NT2/D1 (cell line): ENCODE results near the gene DOK6.

Experiments used
- YY1 ChIP-seq: IDR thresholded peaks from 2 replicates; pipeline ENCODE4 v1.6.1; 2011; ENCODE audit not compliant: insufficient read length, insufficient read depth
- ZNF274 ChIP-seq: IDR thresholded peaks from 2 replicates; pipeline ENCODE4 v1.6.1; 2011; ENCODE audit warnings: mild to moderate bottlenecking, low read depth, low read length

DNA sequence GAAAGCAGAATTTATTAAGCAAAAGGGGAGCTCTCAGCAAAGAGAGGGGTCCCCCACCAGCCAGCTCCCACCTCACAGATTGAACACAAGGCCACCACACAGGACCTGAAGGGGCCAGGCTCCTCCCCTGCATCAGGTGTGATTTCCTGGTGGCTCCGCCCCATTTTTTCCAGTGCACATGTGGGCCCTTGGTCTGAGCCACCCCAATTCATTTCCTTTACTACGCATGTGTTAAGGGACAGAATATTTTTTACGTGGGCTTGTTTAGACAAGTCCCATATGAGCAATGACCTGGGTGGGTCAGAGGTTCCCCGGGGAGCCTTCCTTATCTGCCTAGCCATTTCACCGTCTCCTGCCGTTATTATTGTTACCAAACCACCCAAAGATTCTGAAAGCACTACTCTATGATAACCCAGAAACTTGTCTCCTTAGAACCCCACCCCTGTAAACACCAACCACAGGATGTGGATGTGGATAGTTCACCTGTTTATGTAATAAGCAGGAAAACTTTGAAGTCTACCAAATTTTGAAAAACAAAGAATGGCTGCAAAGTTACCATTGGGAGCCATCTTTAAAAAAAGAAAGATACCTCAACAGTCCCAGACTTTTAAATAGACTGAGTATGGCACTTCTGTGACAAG, 355.3 kb downstream of the DOK6 start:
- TF ChIP-seq ZNF274 (no peak), YY1 (no peak)
